AG09309 (cell line): ENCODE measurements around the gene PCCA.
"Not testable (repeated sequence)": the region's sequence is repeated elsewhere in the genome, so short reads cannot be mapped to it uniquely, and the experiment has no call there.

Experiments used
- DNase-seq: peaks from one replicate; pipeline ENCODE4 v3.0.0-alpha.2; 2010; ENCODE audit warnings: low read depth
- H3K4me3 ChIP-seq: 2 replicates; pipeline ENCODE4 v1.5.1; 2011; ENCODE audit warnings: mild to moderate bottlenecking, low read depth, low read length, moderate library complexity; ENCODE audit not compliant: control insufficient read depth
- CTCF ChIP-seq: IDR thresholded peaks from 2 replicates; pipeline ENCODE4 v1.5.1; 2011; ENCODE audit warnings: mild to moderate bottlenecking, low read depth, low read length, inconsistent platforms; ENCODE audit not compliant: insufficient read depth, control insufficient read depth; ENCODE audit errors: missing control alignments

Gene PCCA

GRCh38 chr13:100520936-100521850 lies 432.3 kb downstream of the PCCA start:
- H3K4me3 ChIP-seq: no peak overlapping the region
- DNase-seq: no peak
- TF ChIP-seq CTCF: no peak

- no peak overlapping the region for H3K4me3 ChIP-seq
- no peak for TF ChIP-seq CTCF
- no peak for DNase-seq
Observed at GRCh38 chr13:100521851-100522617, 433.1 kb downstream of the PCCA start.

- H3K4me3 ChIP-seq: no peak overlapping the region
- TF ChIP-seq CTCF: no peak
- no peak for DNase-seq
Observed at GRCh38 chr13:100522618-100523309, 433.9 kb downstream of the PCCA start.

- no peak for TF ChIP-seq CTCF
- DNase-seq: no peak
- no peak overlapping the region for H3K4me3 ChIP-seq
Observed at GRCh38 chr13:100523411-100523810, 434.5 kb downstream of the PCCA start.

- H3K4me3 ChIP-seq: no peak overlapping the region
- no peak for TF ChIP-seq CTCF
- DNase-seq: no peak
Observed at GRCh38 chr13:100523981-100524386, 435.1 kb downstream of the PCCA start.

GRCh38 chr13:100524688-100525087 lies 435.8 kb downstream of the PCCA start:
- not testable (repeated sequence) for DNase-seq, H3K4me3 ChIP-seq
